A549 (cell line): ENCODE results near the gene PLD6. TPM values are rescaled to one million over a fixed set of nuclear protein-coding genes. Genes with fewer than 3 reads are reported as not detected.

Source experiments
- ATAC-seq, 2 experiments: fragments of 200-7000 bp in 1 of 2; fragments of >200 bp in 1 of 2; cut with Nextera tagmentation in 1 of 2; cut with Tn5 transposase in 1 of 2; 3 replicates each; pipeline versions ENCODE4 v1.8.0 to v1.9.1; 2018 to 2020; ENCODE audit warnings: mild to moderate bottlenecking in 1 of 2, moderate library complexity in 1 of 2
- CTCF ChIA-PET: fragments of 300-600 bp; sonication (Branson Sonifier 250); formaldehyde crosslinking; extraction: SDS; loops from one replicate; lab custom pipeline; 2021; ENCODE audit warnings: antibody characterized with exemption, inconsistent platforms; lab: Yijun Ruan, JAX
- POLR2A ChIA-PET: fragments of 350-600 bp; formaldehyde crosslinking; extraction: SDS; loops from one replicate; lab custom pipeline; 2021; ENCODE audit warnings: antibody characterized with exemption, inconsistent platforms; lab: Yijun Ruan, JAX
- DNase-seq, 2 experiments: peaks; one replicate each; pipeline versions ENCODE4 v3.0.0 to v3.0.0-alpha.2; 2011 to 2016; ENCODE audit warnings: low read depth in 1 of 2, low spot score in 1 of 2
- FAIRE-seq: peaks from 2 replicates; lab custom pipeline; 2011; peaks lifted over from hg19 to GRCh38; lab: Jason Lieb, UNC
- H3K27ac ChIP-seq, 2 experiments: fragments of >200 bp; sonication (Bioruptor Twin); formaldehyde crosslinking; 3 replicates each; pipeline ENCODE4 v1.5.1; 2016 to 2017
- H3K4me1 ChIP-seq: fragments of >200 bp; sonication (Bioruptor Twin); formaldehyde crosslinking; 3 replicates; pipeline ENCODE4 v1.6.1; 2016
- H3K4me2 ChIP-seq: fragments of >200 bp; sonication (Bioruptor Twin); formaldehyde crosslinking; 3 replicates; pipeline ENCODE4 v1.6.1; 2016
- H3K4me3 ChIP-seq: fragments of >200 bp; sonication (Bioruptor Twin); formaldehyde crosslinking; 3 replicates; pipeline ENCODE4 v1.5.1; 2016
- H3K9me3 ChIP-seq: fragments of >200 bp; sonication (Bioruptor Twin); formaldehyde crosslinking; 3 replicates; pipeline ENCODE4 v1.6.1; 2016
- CBX2 ChIP-seq: fragments of 200-600 bp; sonication (generic); IDR thresholded peaks from 2 replicates; pipeline ENCODE4 v1.6.1; 2016; ENCODE audit warnings: low read depth, mild to moderate bottlenecking, borderline replicate concordance
- CEBPB ChIP-seq, 2 experiments: fragments of >200 bp in 1 of 2; sonication (Bioruptor Twin) in 1 of 2; formaldehyde crosslinking in 1 of 2; IDR thresholded peaks; 2 replicates each; pipeline ENCODE4 v1.6.1; 2012 to 2016
- CHD2 ChIP-seq: fragments of 150-350 bp; IDR thresholded peaks from 2 replicates; pipeline ENCODE4 v1.6.1; 2014; ENCODE audit warnings: low read length; ENCODE audit not compliant: partially characterized antibody
- EHF ChIP-seq: fragments of 250-450 bp; sonication (Bioruptor Pico); IDR thresholded peaks from 2 replicates; pipeline ENCODE4 v1.5.0; 2020; ENCODE audit warnings: mild to moderate bottlenecking
- ESRRA ChIP-seq: fragments of 150-350 bp; IDR thresholded peaks from 2 replicates; pipeline ENCODE4 v1.6.1; 2014; ENCODE audit warnings: mild to moderate bottlenecking, low read length, borderline replicate concordance
- FOXS1 ChIP-seq: fragments of 250-450 bp; sonication (Bioruptor Pico); IDR thresholded peaks from 2 replicates; pipeline ENCODE4 v1.5.0; 2020; ENCODE audit warnings: mild to moderate bottlenecking, moderate library complexity
- HDAC2 ChIP-seq: fragments of 200-600 bp; sonication (generic); IDR thresholded peaks from 2 replicates; pipeline ENCODE4 v1.6.1; 2016
- KDM1A ChIP-seq: fragments of 200-600 bp; sonication (generic); IDR thresholded peaks from 2 replicates; pipeline ENCODE4 v1.6.1; 2016; ENCODE audit warnings: low read depth, mild to moderate bottlenecking
- MAFK ChIP-seq: fragments of 450-650 bp; IDR thresholded peaks from 2 replicates; pipeline ENCODE4 v1.6.1; 2014; ENCODE audit not compliant: partially characterized antibody
- MAZ ChIP-seq: fragments of 150-350 bp; IDR thresholded peaks from 2 replicates; pipeline ENCODE4 v1.6.1; 2014; ENCODE audit warnings: antibody characterized with exemption, low read depth, low read length, borderline replicate concordance
- POLR2A ChIP-seq: IDR thresholded peaks from 2 replicates; pipeline ENCODE4 v1.6.1; 2012; ENCODE audit warnings: mild to moderate bottlenecking, low read length
- RAD21 ChIP-seq, 2 experiments: fragments of >200 bp in 1 of 2; sonication (Bioruptor Twin) in 1 of 2; formaldehyde crosslinking in 1 of 2; IDR thresholded peaks in 1 of 2; conservative IDR thresholded peaks in 1 of 2; 2 replicates in 1 of 2; 3 replicates in 1 of 2; pipeline ENCODE4 v1.6.1; 2012 to 2018; ENCODE audit warnings: inconsistent platforms in 1 of 2
- RARB ChIP-seq: fragments of 250-450 bp; sonication (Bioruptor Pico); IDR thresholded peaks from 2 replicates; pipeline ENCODE4 v1.8.0; 2021; ENCODE audit warnings: mild to moderate bottlenecking, moderate library complexity
- RFX5 ChIP-seq: fragments of 450-650 bp; IDR thresholded peaks from 2 replicates; pipeline ENCODE4 v1.7.1; 2014; ENCODE audit warnings: antibody characterized with exemption, mild to moderate bottlenecking, moderate library complexity
- SREBF2 ChIP-seq: fragments of 450-650 bp; IDR thresholded peaks from 2 replicates; pipeline ENCODE4 v1.6.1; 2014; ENCODE audit warnings: mild to moderate bottlenecking, moderate library complexity
- TP53 ChIP-seq: fragments of 250-450 bp; sonication (Bioruptor Pico); IDR thresholded peaks from 2 replicates; pipeline ENCODE4 v1.5.0; 2021; ENCODE audit warnings: mild to moderate bottlenecking, moderate library complexity
- WGBS: methylation state at CpG from one replicate; pipeline ENCODE4 v1.1.6; 2017; ENCODE audit errors: missing lambda C conversion rate; 5-methylcytosine and 5-hydroxymethylcytosine counted together
- polyA plus RNA-seq, 4 experiments: library from polyadenylated mRNA; depleted of rRNA in 3 of 4; stranded (reverse); fragments of >200 nt; fragmentation: RNase III in 1 of 4; extraction: RNeasy Plus Mini Kit Qiagen cat#74134 plus additional on column Dnase treatment in 1 of 4; gene quantifications; 2 replicates in 3 of 4; 3 replicates in 1 of 4; pipeline ENCODE4 v1.2.3, GENCODE V29; 2011 to 2017
- TF ChIP-seq, protein P1 (sequence below): fragments of >200 bp; sonication (Bioruptor Twin); formaldehyde crosslinking; IDR thresholded peaks from 2 replicates; pipeline ENCODE4 v1.6.1; 2016
- TF ChIP-seq, protein P2 (sequence below): fragments of 450-650 bp; IDR thresholded peaks from 2 replicates; pipeline ENCODE4 v1.6.1; 2014; ENCODE audit warnings: antibody characterized with exemption
- TF ChIP-seq, protein P3 (sequence below): fragments of >200 bp; sonication (Bioruptor Twin); formaldehyde crosslinking; IDR thresholded peaks from 3 replicates; pipeline ENCODE4 v1.5.1; 2016
- TF ChIP-seq, protein P4 (sequence below): fragments of >200 bp; sonication (Bioruptor Twin); formaldehyde crosslinking; IDR thresholded peaks from 3 replicates; pipeline ENCODE4 v1.6.1; 2016
- TF ChIP-seq, protein P5 (sequence below): IDR thresholded peaks from 2 replicates; pipeline ENCODE4 v1.6.1; 2012

PLD6 gene
- polyA plus RNA-seq, 2 of the 4 experiments (the other 2 are of a cell fraction) = 5.6 to 5.7 TPM

DNA sequence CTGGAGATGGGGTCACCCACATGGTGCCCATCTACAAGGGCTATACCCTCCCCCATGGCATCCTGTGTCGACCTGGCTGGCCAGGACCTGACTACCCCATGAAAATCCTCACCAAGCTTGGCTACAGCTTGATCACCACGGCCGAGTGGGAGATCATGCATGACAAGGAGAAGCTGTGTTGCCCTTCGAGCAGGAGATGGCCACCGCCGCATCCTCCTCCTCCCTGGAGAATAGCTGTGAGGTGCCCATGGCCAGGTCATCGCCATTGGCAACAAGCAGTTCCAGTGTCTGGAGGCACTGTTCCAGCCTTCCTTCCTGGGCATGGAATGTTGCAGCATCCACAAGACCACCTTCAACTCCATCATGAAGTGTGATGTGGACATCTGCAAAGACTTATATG lies 36.1 kb upstream of the PLD6 start:
- ATAC-seq (no peak), DNase-seq (no peak), FAIRE-seq (no peak)
- no peak overlapping the region for H3K4me2 ChIP-seq
- ChIA-PET POLR2A (no interaction called here), CTCF (interaction anchor here (1.4 kb wide), 1 partner anchor 28 kb away, joined by 3 read pairs; no protein-coding TSS in a partner anchor)
- H3K4me1 ChIP-seq = peaks cover 6% of the 10 kb centered on the region; the same call in 1 of the 3 replicates
- no peak overlapping the region for H3K4me3 ChIP-seq
- no peak overlapping the region for H3K27ac ChIP-seq
- TF ChIP-seq RFX5 = no peak
- TF ChIP-seq, protein P1, sequence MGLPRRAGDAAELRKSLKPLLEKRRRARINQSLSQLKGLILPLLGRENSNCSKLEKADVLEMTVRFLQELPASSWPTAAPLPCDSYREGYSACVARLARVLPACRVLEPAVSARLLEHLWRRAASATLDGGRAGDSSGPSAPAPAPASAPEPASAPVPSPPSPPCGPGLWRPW = no peak
- H3K9me3 ChIP-seq = no peaks in the 10 kb centered on the region
- WGBS = 86% methylated on average over 7 of the region's 7 CpGs

DNA sequence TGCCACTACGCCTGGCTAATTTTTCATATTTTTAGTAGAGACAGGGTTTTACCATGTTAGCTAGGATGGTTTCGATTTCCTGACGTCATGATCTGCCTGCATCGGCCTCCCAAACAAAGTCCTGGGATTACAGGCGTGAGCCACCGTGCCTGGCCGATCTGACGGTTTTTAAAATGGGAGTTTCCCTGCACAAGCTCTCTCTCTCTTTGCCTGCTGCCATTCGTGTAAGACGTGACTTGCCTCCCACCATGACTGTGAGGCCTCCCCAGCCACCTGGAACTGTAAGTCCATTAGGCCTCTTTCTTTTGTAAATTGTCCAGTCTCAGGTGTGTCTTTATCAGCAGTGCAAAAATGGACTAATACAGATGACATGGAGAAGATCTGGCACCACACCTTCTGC lies 35.5 kb upstream of the PLD6 start:
- H3K4me2 ChIP-seq = no peak overlapping the region
- no peak for ATAC-seq
- no peaks in the 10 kb centered on the region for H3K9me3 ChIP-seq
- ChIA-PET CTCF (interaction anchor here (1.4 kb wide), 1 partner anchor 28 kb away, joined by 3 read pairs; no protein-coding TSS in a partner anchor), POLR2A (no interaction called here)
- DNase-seq = no peak
- 87% methylated on average over 10 of the region's 10 CpGs for WGBS
- no peak for FAIRE-seq
- no peak overlapping the region for H3K27ac ChIP-seq
- TF ChIP-seq RARB (CRISPR knock-in tag) (no peak), MAFK (no peak), POLR2A (no peak), MAZ (no peak), CBX2 (no peak), ESRRA (no peak), HDAC2 (no peak), SREBF2 (no peak)
- TF ChIP-seq, protein P2, sequence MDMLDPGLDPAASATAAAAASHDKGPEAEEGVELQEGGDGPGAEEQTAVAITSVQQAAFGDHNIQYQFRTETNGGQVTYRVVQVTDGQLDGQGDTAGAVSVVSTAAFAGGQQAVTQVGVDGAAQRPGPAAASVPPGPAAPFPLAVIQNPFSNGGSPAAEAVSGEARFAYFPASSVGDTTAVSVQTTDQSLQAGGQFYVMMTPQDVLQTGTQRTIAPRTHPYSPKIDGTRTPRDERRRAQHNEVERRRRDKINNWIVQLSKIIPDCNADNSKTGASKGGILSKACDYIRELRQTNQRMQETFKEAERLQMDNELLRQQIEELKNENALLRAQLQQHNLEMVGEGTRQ = no peak
- TF ChIP-seq, protein P3, sequence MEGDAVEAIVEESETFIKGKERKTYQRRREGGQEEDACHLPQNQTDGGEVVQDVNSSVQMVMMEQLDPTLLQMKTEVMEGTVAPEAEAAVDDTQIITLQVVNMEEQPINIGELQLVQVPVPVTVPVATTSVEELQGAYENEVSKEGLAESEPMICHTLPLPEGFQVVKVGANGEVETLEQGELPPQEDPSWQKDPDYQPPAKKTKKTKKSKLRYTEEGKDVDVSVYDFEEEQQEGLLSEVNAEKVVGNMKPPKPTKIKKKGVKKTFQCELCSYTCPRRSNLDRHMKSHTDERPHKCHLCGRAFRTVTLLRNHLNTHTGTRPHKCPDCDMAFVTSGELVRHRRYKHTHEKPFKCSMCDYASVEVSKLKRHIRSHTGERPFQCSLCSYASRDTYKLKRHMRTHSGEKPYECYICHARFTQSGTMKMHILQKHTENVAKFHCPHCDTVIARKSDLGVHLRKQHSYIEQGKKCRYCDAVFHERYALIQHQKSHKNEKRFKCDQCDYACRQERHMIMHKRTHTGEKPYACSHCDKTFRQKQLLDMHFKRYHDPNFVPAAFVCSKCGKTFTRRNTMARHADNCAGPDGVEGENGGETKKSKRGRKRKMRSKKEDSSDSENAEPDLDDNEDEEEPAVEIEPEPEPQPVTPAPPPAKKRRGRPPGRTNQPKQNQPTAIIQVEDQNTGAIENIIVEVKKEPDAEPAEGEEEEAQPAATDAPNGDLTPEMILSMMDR = no peak
- TF ChIP-seq, protein P4, sequence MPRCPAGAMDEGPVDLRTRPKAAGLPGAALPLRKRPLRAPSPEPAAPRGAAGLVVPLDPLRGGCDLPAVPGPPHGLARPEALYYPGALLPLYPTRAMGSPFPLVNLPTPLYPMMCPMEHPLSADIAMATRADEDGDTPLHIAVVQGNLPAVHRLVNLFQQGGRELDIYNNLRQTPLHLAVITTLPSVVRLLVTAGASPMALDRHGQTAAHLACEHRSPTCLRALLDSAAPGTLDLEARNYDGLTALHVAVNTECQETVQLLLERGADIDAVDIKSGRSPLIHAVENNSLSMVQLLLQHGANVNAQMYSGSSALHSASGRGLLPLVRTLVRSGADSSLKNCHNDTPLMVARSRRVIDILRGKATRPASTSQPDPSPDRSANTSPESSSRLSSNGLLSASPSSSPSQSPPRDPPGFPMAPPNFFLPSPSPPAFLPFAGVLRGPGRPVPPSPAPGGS = no peak
- TF ChIP-seq, all 56 proteins: peak for 0
- H3K4me3 ChIP-seq = no peak overlapping the region
- H3K4me1 ChIP-seq = peaks cover 6% of the 10 kb centered on the region; the same call in 1 of the 3 replicates

DNA sequence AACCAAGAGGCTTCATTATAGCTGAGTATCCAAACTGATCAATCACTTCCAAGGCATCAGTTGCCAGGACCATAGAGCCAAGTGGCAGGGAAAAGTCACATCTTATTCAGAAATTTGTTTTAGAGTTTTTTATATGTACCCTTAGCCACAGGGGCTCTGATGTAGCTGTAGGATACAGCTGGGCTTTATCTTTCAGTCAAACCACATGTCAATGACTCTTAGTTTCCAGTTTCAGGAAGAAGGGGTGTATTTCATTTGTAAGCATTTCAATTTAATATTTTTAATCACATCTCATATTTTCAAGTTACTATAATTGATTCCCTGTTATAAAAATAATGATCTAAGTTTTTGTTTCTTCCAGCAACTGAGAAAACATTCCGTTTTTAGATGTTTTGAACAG lies 33.7 kb upstream of the PLD6 start:
- POLR2A ChIA-PET = no interaction called here
- no peak for FAIRE-seq
- WGBS = 44% methylated on average over 1 of the region's 1 CpG

More for the DNA sequence above, 33.7 kb upstream of the PLD6 start:
- peaks cover 16% of the 10 kb centered on the region for H3K4me1 ChIP-seq
- TF ChIP-seq, protein P1 = no peak
- TF ChIP-seq EHF (no peak), KDM1A (no peak), FOXS1 (CRISPR knock-in tag) (no peak), CHD2 (no peak), TP53 (CRISPR knock-in tag) (no peak), CEBPB (IDR thresholded peaks at IDR 0.05) (no peak), RAD21 (conservative IDR thresholded peaks at IDR 0.05 in 1 of 2, IDR thresholded peaks at IDR 0.05 in 1 of 2) (no peak), POLR2A (no peak)
- TF ChIP-seq, protein P5, sequence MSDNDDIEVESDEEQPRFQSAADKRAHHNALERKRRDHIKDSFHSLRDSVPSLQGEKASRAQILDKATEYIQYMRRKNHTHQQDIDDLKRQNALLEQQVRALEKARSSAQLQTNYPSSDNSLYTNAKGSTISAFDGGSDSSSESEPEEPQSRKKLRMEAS = no peak
- TF ChIP-seq, protein P3 = no peak
- H3K27ac ChIP-seq = no peak overlapping the region
- no peaks in the 10 kb centered on the region for H3K9me3 ChIP-seq
- ATAC-seq = no peak
- DNase-seq = no peak
- H3K4me2 ChIP-seq = no peak overlapping the region
- CTCF ChIA-PET = no interaction called here
- no peak overlapping the region for H3K4me3 ChIP-seq
